Activated CD4-positive, alpha-beta T cell treated with anti-CD3 and anti-CD28 coated beads for 36 hours (primary cell): ENCODE measurements around the gene PTPRF. TPM values are rescaled to one million over a fixed set of nuclear protein-coding genes. Genes with fewer than 3 reads are reported as not detected.
"Not testable (repeated sequence)": the region's sequence is repeated elsewhere in the genome, so short reads cannot be mapped to it uniquely, and the experiment has no call there.

ENCODE experiments used
- ATAC-seq: fragments of 200-7000 bp; cut with Tn5 transposase; one replicate; pipeline ENCODE4 v1.10.0; 2021; ENCODE audit warnings: mild to moderate bottlenecking, moderate library complexity
- CTCF ChIA-PET: fragments of 350-600 bp; sonication (Branson Sonifier 250); formaldehyde crosslinking; loops from one replicate; lab custom pipeline; 2021; ENCODE audit warnings: antibody characterized with exemption; lab: Charles Lee
- POLR2A ChIA-PET: fragments of 350-600 bp; sonication (Branson Sonifier 250); formaldehyde crosslinking; loops from one replicate; lab custom pipeline; 2021; ENCODE audit warnings: antibody characterized with exemption, inconsistent platforms; lab: Charles Lee
- DNase-seq: peaks from one replicate; pipeline ENCODE4 v3.0.0-alpha.2; 2020
- H3K27ac Mint-ChIP-seq: one replicate; pipeline ENCODE4 v1.8.0; 2021; ENCODE audit warnings: mixed read lengths
- H3K27me3 Mint-ChIP-seq: one replicate; pipeline ENCODE4 v1.8.0; 2021; ENCODE audit warnings: mixed read lengths
- H3K36me3 Mint-ChIP-seq: one replicate; pipeline ENCODE4 v1.8.0; 2021; ENCODE audit warnings: low read depth, mixed read lengths
- H3K4me1 Mint-ChIP-seq: one replicate; pipeline ENCODE4 v1.8.0; 2021; ENCODE audit warnings: mixed read lengths
- H3K4me3 Mint-ChIP-seq: one replicate; pipeline ENCODE4 v1.8.0; 2021; ENCODE audit warnings: mild to moderate bottlenecking, moderate library complexity, mixed read lengths
- H3K9me3 Mint-ChIP-seq: one replicate; pipeline ENCODE4 v1.8.0; 2021; ENCODE audit warnings: low read depth, mixed read lengths
- intact Hi-C, 2 experiments: fragments of 100-400 bp; cut with DNase I in 1 of 2; cut with micrococcal nuclease in 1 of 2; formaldehyde crosslinking; loops; one replicate each; pipeline versions ENCODE4 v1.14.2 to v1.15.1; 2022 to 2024; cut with DNase I, micrococcal nuclease
- total RNA-seq, 2 experiments: library from RNA; stranded (reverse); gene quantifications; one replicate each; pipeline ENCODE4 v1.2.3, GENCODE V29; 2021

PTPRF gene
- total RNA-seq, 2 experiments from 2014 or later: 5.1 to 6.8 TPM

DNA sequence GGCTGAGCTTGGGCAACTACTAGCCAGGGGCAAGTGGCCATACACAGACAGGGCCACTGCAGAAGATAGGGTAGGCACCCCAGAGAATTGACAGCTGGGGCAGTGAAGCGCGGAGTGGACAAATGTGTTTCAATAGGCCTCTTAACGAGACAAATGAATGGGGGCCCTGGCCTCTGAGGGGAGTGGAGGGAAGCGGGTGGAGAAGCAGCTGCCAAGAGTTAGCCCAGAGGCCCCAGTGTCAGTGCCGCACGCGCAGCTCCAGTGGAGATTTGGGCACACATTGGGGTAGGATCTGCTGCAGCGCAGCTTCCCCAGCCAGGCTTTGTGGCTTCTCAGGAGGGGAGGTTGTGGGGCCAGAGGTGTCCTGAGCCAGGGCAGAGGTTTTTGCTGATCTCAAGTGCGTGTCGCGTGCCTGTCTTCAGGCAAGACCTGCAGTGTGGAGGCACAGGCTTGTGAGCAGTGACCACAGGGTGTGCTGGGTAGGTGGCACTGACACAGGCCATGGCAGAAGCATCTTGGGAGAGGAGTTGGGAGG lies 16.9 kb downstream of the PTPRF start:
- Mint-ChIP-seq H3K4me3 (no peak overlapping the region), H3K4me1 (no peaks in the 10 kb centered on the region), H3K36me3 (no peaks in the 10 kb centered on the region), H3K9me3 (no peaks in the 10 kb centered on the region), H3K27ac (no peak overlapping the region), H3K27me3 (peaks cover 8% of the 10 kb centered on the region)
- ATAC-seq (no peak), DNase-seq (no peak)
- POLR2A ChIA-PET: no interaction called here
- CTCF ChIA-PET: interaction anchor here (0.6 kb wide), 1 partner anchor 250 kb away, joined by 3 read pairs; no protein-coding TSS in a partner anchor
- intact Hi-C loops: no loop called here

DNA sequence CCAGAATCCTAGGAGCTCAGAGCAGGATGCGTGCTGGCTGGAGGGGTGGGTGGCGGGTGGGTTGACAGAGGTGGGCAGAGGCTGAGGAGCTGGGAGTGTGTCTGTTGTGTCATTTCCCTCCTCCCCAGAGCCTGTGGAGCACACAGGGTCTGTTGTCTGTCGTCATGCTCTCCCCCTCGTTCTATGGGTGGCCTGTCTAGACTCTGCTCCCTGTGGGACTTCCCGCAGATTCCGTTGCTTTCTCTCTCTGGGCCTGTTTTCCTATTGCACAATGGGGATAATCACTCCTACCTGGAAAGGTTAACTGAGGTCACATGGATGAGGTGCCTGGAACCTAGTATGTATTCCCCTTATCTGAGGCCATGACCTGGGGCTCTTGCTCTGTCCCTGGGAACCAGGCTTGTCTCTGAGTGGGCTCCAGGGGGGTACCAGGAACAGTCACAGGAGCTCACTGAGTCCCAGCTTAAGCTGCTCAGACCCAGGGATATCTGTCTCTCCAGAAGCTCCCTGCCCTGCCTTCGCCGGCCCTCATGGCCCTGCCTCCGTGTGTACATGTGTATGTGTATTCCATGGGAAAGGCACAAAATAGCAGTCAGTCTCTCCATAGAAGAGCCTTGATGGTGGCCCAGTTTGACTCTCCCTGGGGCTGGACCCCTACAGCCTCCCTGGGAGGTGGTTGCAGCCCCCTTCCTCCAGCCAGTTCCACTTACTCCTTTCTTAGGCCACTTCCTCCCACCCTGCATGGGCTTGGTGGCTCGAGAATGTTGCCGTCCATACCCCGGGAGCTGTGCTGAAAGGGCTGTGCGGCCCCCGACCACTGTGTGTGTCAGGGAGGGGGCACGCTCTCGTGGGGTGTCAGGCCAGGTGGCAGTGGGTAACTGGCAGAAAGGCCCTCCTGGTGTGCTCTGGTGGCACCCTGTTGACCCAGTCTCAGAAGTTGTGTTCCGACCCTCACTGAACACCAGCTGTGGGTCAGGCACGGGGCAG lies 17.9 kb downstream of the PTPRF start:
- ATAC-seq (no peak), DNase-seq (no peak)
- Mint-ChIP-seq H3K27me3 (peaks cover 8% of the 10 kb centered on the region), H3K36me3 (no peaks in the 10 kb centered on the region), H3K4me3 (no peak overlapping the region), H3K4me1 (no peaks in the 10 kb centered on the region), H3K9me3 (no peaks in the 10 kb centered on the region), H3K27ac (no peak overlapping the region)
- CTCF ChIA-PET: interaction anchor here (0.6 to 1.0 kb wide), 2 partner anchors 19 to 249 kb away, joined by 3 to 5 read pairs; no protein-coding TSS in a partner anchor
- POLR2A ChIA-PET: no interaction called here
- intact Hi-C loops: no loop called here

DNA sequence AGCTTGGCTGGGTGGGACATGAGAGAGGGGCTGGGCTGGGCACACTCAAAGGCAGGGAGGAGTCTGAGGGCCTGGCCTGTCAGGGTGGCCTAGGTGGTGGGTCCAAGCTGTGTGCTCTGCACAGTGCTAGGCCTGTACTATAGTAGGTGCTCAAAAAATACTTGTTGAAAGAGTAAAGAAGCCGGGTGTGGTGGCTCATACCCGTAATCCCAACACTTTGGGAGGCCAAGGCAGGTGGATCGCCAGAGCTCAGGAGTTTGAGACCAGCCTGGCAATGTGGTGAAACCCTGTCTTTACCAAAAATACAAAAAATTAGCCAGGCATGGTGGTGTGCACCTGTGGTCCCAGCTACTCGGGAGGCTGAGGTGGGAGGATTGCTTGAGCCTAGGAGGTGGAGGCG lies 18.7 kb downstream of the PTPRF start:
- H3K4me3 Mint-ChIP-seq, H3K27ac Mint-ChIP-seq, intact Hi-C loops, DNase-seq, H3K9me3 Mint-ChIP-seq, ATAC-seq, H3K27me3 Mint-ChIP-seq, H3K36me3 Mint-ChIP-seq, H3K4me1 Mint-ChIP-seq: not testable (repeated sequence)
- CTCF ChIA-PET: interaction anchor here (1.0 kb wide), 1 partner anchor 20 kb away, joined by 5 read pairs; no protein-coding TSS in a partner anchor
- POLR2A ChIA-PET: interaction anchor here (0.6 to 0.7 kb wide), 2 partner anchors 46 to 179 kb away, joined by 3 to 4 read pairs; no protein-coding TSS in a partner anchor

DNA sequence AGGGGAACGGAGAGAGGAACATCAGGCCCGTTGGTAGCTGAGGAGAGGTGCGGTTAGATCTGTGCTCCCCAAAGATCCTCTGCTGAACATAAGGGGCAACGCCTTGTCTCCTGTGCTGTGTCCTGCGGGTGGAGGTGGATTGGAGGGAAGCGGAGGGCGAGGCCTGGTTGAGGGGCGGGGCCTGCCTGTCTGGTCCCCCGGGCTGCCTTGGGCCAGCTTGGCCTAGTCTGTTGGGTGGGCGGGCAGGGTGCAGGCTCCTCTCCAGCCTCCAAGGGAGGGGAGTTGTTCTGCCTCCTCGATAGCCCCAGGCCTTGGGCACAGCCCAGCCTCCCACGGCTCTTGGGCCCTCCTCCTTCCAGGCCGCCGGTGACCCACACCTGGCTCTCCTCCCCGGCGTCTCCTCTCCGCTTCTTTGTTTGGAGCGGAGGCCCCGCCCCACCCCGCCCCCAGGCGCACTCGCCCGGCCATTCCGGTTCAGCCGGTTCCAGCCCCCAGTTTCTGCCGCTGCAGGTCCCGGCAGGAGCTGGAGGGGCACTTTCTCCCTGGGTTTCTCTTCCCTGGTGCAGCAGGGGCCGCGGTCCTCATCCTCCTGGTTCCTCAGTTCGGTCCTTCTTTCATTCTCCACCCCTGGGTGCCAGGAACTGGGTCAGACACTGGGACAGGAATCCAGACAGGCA lies 19.4 kb downstream of the PTPRF start:
- POLR2A ChIA-PET: interaction anchor here (0.6 to 0.7 kb wide), 3 partner anchors 9 to 180 kb away, joined by 3 to 4 read pairs (median 4); no protein-coding TSS in a partner anchor
- ATAC-seq: peak; percentile 49
- Mint-ChIP-seq H3K27me3 (peaks cover 8% of the 10 kb centered on the region), H3K4me1 (peaks cover 4% of the 10 kb centered on the region), H3K9me3 (no peaks in the 10 kb centered on the region), H3K27ac (no peak overlapping the region), H3K4me3 (no peak overlapping the region), H3K36me3 (no peaks in the 10 kb centered on the region)
- intact Hi-C loops: no loop called here
- DNase-seq: peak; percentile 55
- CTCF ChIA-PET: no interaction called here

DNA sequence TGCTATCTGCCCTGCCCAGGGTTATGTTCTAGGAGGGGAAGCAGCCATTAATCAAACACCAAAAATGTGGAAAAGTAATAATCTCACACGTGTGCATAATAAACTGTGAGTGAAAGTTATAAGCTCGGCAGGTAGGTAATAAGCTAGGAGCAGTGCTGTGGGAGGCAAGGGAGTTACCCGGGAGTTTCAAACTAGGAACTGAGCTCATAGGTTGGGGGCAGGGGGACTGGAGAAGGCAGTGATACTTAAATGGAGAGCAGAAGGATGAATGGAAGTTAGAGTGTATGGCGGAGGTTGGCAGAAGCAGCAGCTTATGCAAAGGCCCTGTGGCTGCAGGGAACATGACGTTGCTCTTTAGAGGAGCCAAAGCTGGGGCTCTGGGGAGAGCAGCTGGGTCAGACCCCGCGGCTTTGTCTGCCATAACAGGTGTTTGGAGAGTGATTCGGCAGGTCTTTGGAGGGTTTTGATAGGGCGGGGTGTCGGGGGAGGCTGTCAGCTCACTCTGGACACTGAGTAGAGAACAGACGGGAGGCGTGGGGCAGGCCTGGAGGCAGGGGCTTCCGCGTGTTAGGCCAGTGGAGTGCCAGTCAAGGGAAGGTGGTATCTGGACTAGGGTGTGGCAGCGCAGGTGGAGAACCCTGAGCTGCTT lies 20.0 kb downstream of the PTPRF start:
- H3K4me3 Mint-ChIP-seq: no peak overlapping the region
- H3K27ac Mint-ChIP-seq: no peak overlapping the region
- no peaks in the 10 kb centered on the region for H3K9me3 Mint-ChIP-seq
- peaks cover 6% of the 10 kb centered on the region for H3K27me3 Mint-ChIP-seq
- no peak for DNase-seq
- ChIA-PET CTCF (interaction anchor here (0.6 kb wide), 1 partner anchor 35 kb away, joined by 3 read pairs; no protein-coding TSS in a partner anchor), POLR2A (interaction anchor here (0.5 kb wide), 1 partner anchor 103 kb away, joined by 5 read pairs; no protein-coding TSS in a partner anchor)
- no peaks in the 10 kb centered on the region for H3K36me3 Mint-ChIP-seq
- no peak for ATAC-seq
- intact Hi-C loops: no loop called here
- peaks cover 4% of the 10 kb centered on the region for H3K4me1 Mint-ChIP-seq

DNA sequence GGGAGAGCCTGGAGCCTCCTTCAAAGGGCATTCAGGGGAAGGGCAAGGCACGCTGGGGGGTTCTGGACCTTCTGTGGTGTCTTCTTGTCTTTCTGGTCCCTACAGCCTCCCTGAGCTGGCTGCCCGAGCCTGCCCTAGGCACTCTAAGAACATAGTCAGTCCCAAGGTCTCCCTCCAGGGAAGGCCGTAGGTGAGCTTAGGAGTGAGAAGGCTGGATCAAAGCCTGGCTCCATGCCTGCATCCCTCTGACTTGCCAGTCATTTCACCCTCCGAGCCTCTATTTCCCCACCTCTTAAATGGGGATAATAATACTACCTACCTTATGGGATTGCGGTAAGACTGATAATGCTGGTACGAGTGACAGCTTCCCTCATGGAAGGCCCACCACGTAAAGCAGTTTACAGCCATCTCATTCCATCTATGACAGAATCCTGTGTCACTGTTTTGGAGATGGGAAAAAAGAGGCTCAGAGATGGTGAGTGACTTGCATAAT lies 20.8 kb downstream of the PTPRF start:
- intact Hi-C loops: no loop called here
- Mint-ChIP-seq H3K27ac (no peak overlapping the region), H3K4me1 (peaks cover 4% of the 10 kb centered on the region)

DNA sequence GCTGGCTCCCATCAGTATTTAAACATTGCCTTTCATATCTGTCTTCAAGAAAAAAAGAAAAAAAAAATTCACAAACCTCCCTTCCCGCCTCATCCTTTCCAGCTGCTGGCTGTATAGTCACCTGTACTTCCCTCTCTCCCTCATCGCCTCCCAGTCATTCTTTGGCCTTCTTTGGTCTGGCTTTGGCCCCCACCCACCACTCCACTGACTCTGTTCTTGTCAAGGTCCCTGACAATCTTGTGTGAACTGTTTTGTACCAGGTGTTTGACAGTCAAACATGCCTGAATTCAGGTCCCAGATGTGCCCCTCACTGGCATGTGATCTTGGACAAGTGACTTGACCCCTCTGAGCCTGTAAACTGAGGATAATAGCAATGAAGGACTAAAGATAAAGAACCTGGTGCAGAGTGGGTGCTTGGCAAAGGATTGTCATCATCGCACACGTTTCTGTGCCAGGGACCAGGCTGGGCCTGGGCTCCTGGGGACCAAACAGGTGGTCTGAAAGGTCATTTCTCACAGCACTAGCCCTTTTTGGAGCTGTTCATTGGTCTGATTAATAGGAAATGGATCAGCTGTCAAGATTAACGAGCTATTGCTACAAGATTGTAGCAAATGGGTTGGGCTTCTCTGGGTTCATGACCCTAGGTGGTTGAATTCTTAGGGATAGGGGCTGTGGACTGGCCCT lies 21.5 kb downstream of the PTPRF start:
- ATAC-seq (no peak), DNase-seq (no peak)
- POLR2A ChIA-PET: interaction anchor here (0.6 kb wide), 1 partner anchor 195 kb away, joined by 4 read pairs; no protein-coding TSS in a partner anchor
- Mint-ChIP-seq H3K4me1 (peaks cover 4% of the 10 kb centered on the region), H3K9me3 (no peaks in the 10 kb centered on the region), H3K36me3 (no peaks in the 10 kb centered on the region), H3K4me3 (no peak overlapping the region), H3K27ac (no peak overlapping the region), H3K27me3 (peaks cover 6% of the 10 kb centered on the region)
- intact Hi-C loops: no loop called here
- CTCF ChIA-PET: interaction anchor here (0.7 to 1.8 kb wide), 4 partner anchors 25 to 383 kb away, joined by 3 to 4 read pairs (median 3); no protein-coding TSS in a partner anchor

More for the DNA sequence above, 20.8 kb downstream of the PTPRF start:
- Mint-ChIP-seq H3K36me3 (no peaks in the 10 kb centered on the region), H3K4me3 (no peak overlapping the region), H3K9me3 (no peaks in the 10 kb centered on the region), H3K27me3 (peaks cover 6% of the 10 kb centered on the region)
- DNase-seq: no peak
- ChIA-PET CTCF (interaction anchor here (0.6 to 1.1 kb wide), 3 partner anchors 24 to 383 kb away, joined by 3 read pairs; no protein-coding TSS in a partner anchor), POLR2A (interaction anchor here (0.5 to 0.6 kb wide), 2 partner anchors 102 to 196 kb away, joined by 4 to 5 read pairs; no protein-coding TSS in a partner anchor)
- ATAC-seq: no peak

DNA sequence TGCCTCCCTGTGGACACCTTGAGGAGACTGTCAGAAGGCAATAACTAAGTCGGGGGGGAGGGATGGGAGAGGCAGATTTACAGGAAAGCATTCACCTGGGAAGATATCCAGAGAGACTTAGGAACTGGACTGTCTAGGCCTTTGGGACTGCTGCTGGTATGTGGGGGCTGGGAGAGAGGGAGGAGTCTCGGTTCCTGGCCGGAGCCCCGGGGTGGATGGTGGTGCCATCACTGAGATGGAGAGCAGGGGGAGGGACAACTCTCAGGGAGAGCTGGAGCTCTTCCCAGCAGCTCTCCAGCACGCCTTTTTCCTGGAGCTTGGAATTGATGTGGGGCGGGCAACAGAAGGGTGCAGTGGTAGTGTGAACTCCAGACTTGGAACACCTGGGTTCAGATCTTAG lies 22.1 kb downstream of the PTPRF start:
- intact Hi-C loops: no loop called here
- ChIA-PET CTCF (interaction anchor here (1.8 kb wide), 1 partner anchor 382 kb away, joined by 4 read pairs; no protein-coding TSS in a partner anchor), POLR2A (no interaction called here)
- Mint-ChIP-seq H3K4me3 (no peak overlapping the region), H3K4me1 (peaks cover 4% of the 10 kb centered on the region), H3K9me3 (no peaks in the 10 kb centered on the region), H3K27ac (no peak overlapping the region), H3K36me3 (no peaks in the 10 kb centered on the region), H3K27me3 (peaks cover 6% of the 10 kb centered on the region)
- DNase-seq (no peak), ATAC-seq (no peak)

DNA sequence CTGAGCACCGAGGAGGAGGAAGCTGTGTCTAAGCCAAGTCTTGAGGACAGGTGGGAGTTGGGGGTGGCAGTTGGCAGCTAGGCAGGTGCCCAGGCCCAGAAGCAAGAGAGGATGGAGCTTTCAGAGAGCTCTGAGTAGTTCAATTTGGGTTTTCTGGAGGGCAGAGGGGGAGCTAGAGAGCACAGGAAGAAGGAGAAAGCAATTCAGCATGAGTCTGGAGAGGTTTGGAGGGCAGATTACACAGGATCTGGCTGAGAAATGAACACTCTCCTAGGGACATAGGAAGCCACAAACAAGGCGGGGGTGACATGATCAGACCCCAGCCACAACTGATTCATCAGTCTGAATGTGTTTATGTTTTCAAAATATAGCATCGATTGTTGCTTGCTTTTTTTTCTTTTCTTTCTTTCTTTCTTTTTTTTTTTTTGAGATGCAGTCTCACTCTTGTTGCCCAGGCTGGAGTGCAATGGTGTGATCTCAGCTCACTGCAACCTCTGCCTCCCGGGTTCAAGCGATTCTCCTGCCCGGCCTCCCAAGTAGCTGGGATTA lies 23.8 kb downstream of the PTPRF start:
- Mint-ChIP-seq H3K36me3 (no peaks in the 10 kb centered on the region), H3K4me1 (peaks cover 4% of the 10 kb centered on the region), H3K27ac (no peak overlapping the region), H3K27me3 (peaks cover 6% of the 10 kb centered on the region), H3K4me3 (no peak overlapping the region), H3K9me3 (no peaks in the 10 kb centered on the region)
- peak; percentile 56 for DNase-seq
- ATAC-seq: peak; percentile 91
- ChIA-PET CTCF (interaction anchor here (0.5 to 1.0 kb wide), 10 partner anchors 10 to 1087 kb away, joined by 3 to 12 read pairs (median 3); partner anchors contain the start of gene PTPRF), POLR2A (no interaction called here)
- intact Hi-C loops: no loop called here

DNA sequence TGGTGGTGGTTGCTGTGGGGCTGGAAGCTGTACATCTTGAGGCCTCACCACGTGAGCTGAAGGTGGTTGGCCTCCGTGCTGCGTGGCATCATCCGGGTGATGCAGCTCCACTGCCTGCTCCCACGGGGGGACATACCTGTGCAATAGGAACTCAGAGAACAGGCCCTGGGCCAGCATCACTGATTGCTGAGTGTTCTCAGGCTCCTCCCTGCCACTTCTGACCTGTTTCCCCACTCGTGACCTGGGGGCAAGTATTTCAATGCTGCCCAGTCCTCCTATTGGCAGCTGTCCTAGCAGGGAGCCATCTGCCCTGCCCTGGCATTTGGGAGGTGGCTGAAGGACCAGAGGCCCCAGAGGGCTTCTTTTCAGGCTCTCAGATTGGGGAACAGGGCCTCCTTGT lies 26.1 kb downstream of the PTPRF start:
- ChIA-PET CTCF (interaction anchor here (0.7 kb wide), 2 partner anchors 14 to 788 kb away, joined by 3 read pairs; no protein-coding TSS in a partner anchor), POLR2A (no interaction called here)
- Mint-ChIP-seq H3K9me3 (no peaks in the 10 kb centered on the region), H3K4me3 (no peak overlapping the region), H3K36me3 (no peaks in the 10 kb centered on the region), H3K27ac (no peak overlapping the region), H3K27me3 (no peaks in the 10 kb centered on the region), H3K4me1 (peaks cover 4% of the 10 kb centered on the region)
- intact Hi-C loops: no loop called here
- DNase-seq (no peak), ATAC-seq (no peak)
